Right ventricle myocardium superior (tissue), 1 donor: Measurements from ENCODE around the gene CSTPP1. TPM values are rescaled to one million over a fixed set of nuclear protein-coding genes. Genes with fewer than 3 reads are reported as not detected.

Source experiments
- ATAC-seq: fragments of 200-7000 bp; cut with Tn5 transposase; one replicate; pipeline ENCODE4 v1.9.1; 2020; ENCODE audit warnings: mild to moderate bottlenecking; ENCODE audit not compliant: poor library complexity
- DNase-seq: peaks from one replicate; pipeline ENCODE4 v3.0.0-alpha.2; 2020
- intact Hi-C: fragments of 100-400 bp; cut with DNase I; formaldehyde crosslinking; loops from one replicate; pipeline ENCODE4 v1.11.2; 2022
- total RNA-seq: library from RNA; stranded (reverse); fragmentation: NEBNext Ultra II Directional; extraction: Animal tissue kit (Norgen Biotek cat#: 25700); gene quantifications from one replicate; pipeline ENCODE4 v1.2.1, GENCODE V29; 2021
- donor health status: DM: no; HTN: yes; CAD: no; lungs with severe emphysema.

Gene CSTPP1
- total RNA-seq, 1 donor from 2014 or later = 10.0 TPM

GRCh38 chr11:47007579-47007978 is 71.0 kb downstream of the CSTPP1 start:
- intact Hi-C loops = no loop called here
- DNase-seq (no peak), ATAC-seq (no peak)

- ATAC-seq = no peak
- DNase-seq = no peak
- intact Hi-C loops = no loop called here
Measured at GRCh38 chr11:47010179-47010578, 73.6 kb downstream of the CSTPP1 start.

- ATAC-seq (no peak), DNase-seq (no peak)
- intact Hi-C loops = no loop called here
Measured at GRCh38 chr11:47014097-47014496, 77.5 kb downstream of the CSTPP1 start.

- intact Hi-C loops = no loop called here
- ATAC-seq = no peak
Measured at GRCh38 chr11:47018637-47019036, 82.1 kb downstream of the CSTPP1 start.

GRCh38 chr11:47020793-47021526 is 84.4 kb downstream of the CSTPP1 start:
- no peak for ATAC-seq
- DNase-seq = no peak
- intact Hi-C loops = no loop called here

More at GRCh38 chr11:47018637-47019036, 82.1 kb downstream of the CSTPP1 start:
- no peak for DNase-seq

- intact Hi-C loops = no loop called here
- ATAC-seq (no peak), DNase-seq (no peak)
Measured at GRCh38 chr11:47021527-47021818, 84.9 kb downstream of the CSTPP1 start.

GRCh38 chr11:47021965-47022364 is 85.4 kb downstream of the CSTPP1 start:
- DNase-seq = no peak
- intact Hi-C loops = no loop called here
- ATAC-seq = no peak

GRCh38 chr11:47028195-47029093 is 91.9 kb downstream of the CSTPP1 start:
- DNase-seq (no peak), ATAC-seq (no peak)
- intact Hi-C loops = no loop called here

- ATAC-seq = no peak
- intact Hi-C loops = no loop called here
- no peak for DNase-seq
Measured at GRCh38 chr11:47033439-47033838, 96.9 kb downstream of the CSTPP1 start.

GRCh38 chr11:47034091-47034490 is 97.5 kb downstream of the CSTPP1 start:
- no peak for DNase-seq
- intact Hi-C loops = no loop called here
- ATAC-seq = no peak

- ATAC-seq = no peak
- intact Hi-C loops = no loop called here
- DNase-seq = no peak
Measured at GRCh38 chr11:47035108-47035507, 98.5 kb downstream of the CSTPP1 start.

- ATAC-seq (no peak), DNase-seq (no peak)
- intact Hi-C loops = no loop called here
Measured at GRCh38 chr11:47044119-47044518, 107.6 kb downstream of the CSTPP1 start.

- DNase-seq (no peak), ATAC-seq (no peak)
- intact Hi-C loops = no loop called here
Measured at GRCh38 chr11:47047972-47048371, 111.4 kb downstream of the CSTPP1 start.

- intact Hi-C loops = no loop called here
- ATAC-seq (no peak), DNase-seq (no peak)
Measured at GRCh38 chr11:47050284-47050683, 113.7 kb downstream of the CSTPP1 start.

- intact Hi-C loops = no loop called here
- no peak for DNase-seq
- ATAC-seq = peak; percentile 89
Measured at GRCh38 chr11:47051217-47051616, 114.7 kb downstream of the CSTPP1 start.

- DNase-seq (no peak), ATAC-seq (peak; percentile 9)
- intact Hi-C loops = no loop called here
Measured at GRCh38 chr11:47052165-47052564, 115.6 kb downstream of the CSTPP1 start.

GRCh38 chr11:47052576-47052975 is 116.0 kb downstream of the CSTPP1 start:
- intact Hi-C loops = no loop called here
- no peak for DNase-seq

GRCh38 chr11:47055534-47055933 is 119.0 kb downstream of the CSTPP1 start:
- intact Hi-C loops = no loop called here
- DNase-seq (no peak), ATAC-seq (no peak)

More at GRCh38 chr11:47052576-47052975, 116.0 kb downstream of the CSTPP1 start:
- no peak for ATAC-seq

- DNase-seq (no peak), ATAC-seq (no peak)
- intact Hi-C loops = no loop called here
Measured at GRCh38 chr11:47056261-47056915, 119.8 kb downstream of the CSTPP1 start.

GRCh38 chr11:47057365-47057764 is 120.8 kb downstream of the CSTPP1 start:
- ATAC-seq (no peak), DNase-seq (no peak)
- intact Hi-C loops = no loop called here
